HPDE6-E6E7 (cell line): ENCODE results near the gene MMP21.

Experiments used
- DNase-seq: peaks from one replicate; pipeline ENCODE4 v3.0.0; 2011; ENCODE audit warnings: missing footprints; ENCODE audit errors: extremely low spot score

Gene MMP21

GRCh38 chr10:125792342-125793300 is 17.0 kb upstream of the MMP21 start:
- no peak for DNase-seq

- no peak for DNase-seq
Observed at GRCh38 chr10:125788156-125789034, 12.8 kb upstream of the MMP21 start.

- DNase-seq, result no peak
Observed at GRCh38 chr10:125785791-125786190, 10.2 kb upstream of the MMP21 start.

- no peak for DNase-seq
Observed at GRCh38 chr10:125783957-125784356, 8.3 kb upstream of the MMP21 start.

- DNase-seq, result no peak
Observed at GRCh38 chr10:125783408-125783807, 7.8 kb upstream of the MMP21 start.

GRCh38 chr10:125782616-125783015 is 7.0 kb upstream of the MMP21 start:
- DNase-seq, result no peak

- DNase-seq, result no peak
Observed at GRCh38 chr10:125782054-125782453, 6.4 kb upstream of the MMP21 start.

GRCh38 chr10:125781374-125781773 is 5.8 kb upstream of the MMP21 start:
- no peak for DNase-seq

- no peak for DNase-seq
Observed at GRCh38 chr10:125779403-125780327, 4.0 kb upstream of the MMP21 start.

- DNase-seq, result no peak
Observed at GRCh38 chr10:125778556-125778955, 2.9 kb upstream of the MMP21 start.

GRCh38 chr10:125777806-125778205 is 2.2 kb upstream of the MMP21 start:
- no peak for DNase-seq

- DNase-seq, result no peak
Observed at GRCh38 chr10:125774581-125775191, 935 bp downstream of the MMP21 start.

- DNase-seq, result no peak
Observed at GRCh38 chr10:125773687-125774543, 1.7 kb downstream of the MMP21 start.

- DNase-seq, result no peak
Observed at GRCh38 chr10:125772864-125773180, 2.8 kb downstream of the MMP21 start.

- DNase-seq, result no peak
Observed at GRCh38 chr10:125772112-125772863, 3.3 kb downstream of the MMP21 start.

- no peak for DNase-seq
Observed at GRCh38 chr10:125770844-125771243, 4.8 kb downstream of the MMP21 start.

GRCh38 chr10:125769175-125769574 is 6.4 kb downstream of the MMP21 start:
- no peak for DNase-seq

GRCh38 chr10:125768219-125768855 is 7.3 kb downstream of the MMP21 start:
- no peak for DNase-seq

GRCh38 chr10:125766511-125766910 is 9.1 kb downstream of the MMP21 start:
- no peak for DNase-seq
